ENCODE data around the gene MPPE1. TPM values are rescaled to one million over a fixed set of nuclear protein-coding genes. Genes with fewer than 3 reads are reported as not detected.

Gene MPPE1
- total RNA-seq, 1 donor from 2014 or later = 20.9 TPM

- Histone ChIP-seq H3K36me3 (ENCODE audit: control insufficient read depth in 3 of 3, insufficient read depth in 3 of 3, low read length in 3 of 3) (no peaks in the 10 kb centered on the region), H3K27ac (ENCODE audit: low read depth, low read length) (peak overlapping the region; percentile 94), H3K4me3 (ENCODE audit: low read length in 3 of 3) (peak overlapping the region; percentile 94 to 99 (median 95))
These were observed 58.1 kb downstream of the MPPE1 start for GRCh38 chr18:11849841-11850634.

GRCh38 chr18:11849279-11849678 is 58.8 kb downstream of the MPPE1 start:
- H3K4me3 ChIP-seq (ENCODE audit: low read length in 3 of 3) = peak overlapping the region; percentile 94 to 99 (median 95)
- peak overlapping the region; percentile 94 for H3K27ac ChIP-seq (ENCODE audit: low read depth, low read length)
- no peaks in the 10 kb centered on the region for H3K9me3 ChIP-seq (ENCODE audit: control insufficient read depth in 3 of 3, low read length in 3 of 3)
- H3K4me1 ChIP-seq (ENCODE audit: control insufficient read depth in 3 of 3, insufficient read depth in 3 of 3, low read length in 3 of 3) = peaks cover 17 to 25% (median 18%) of the 10 kb centered on the region in 3 donors
- no peaks in the 10 kb centered on the region for H3K36me3 ChIP-seq (ENCODE audit: control insufficient read depth in 3 of 3, insufficient read depth in 3 of 3, low read length in 3 of 3)
- peak overlapping the region; percentile 86 to 96 (median 94) for H3K9ac ChIP-seq (ENCODE audit: low read depth in 1 of 3, low read length in 3 of 3)
- H3K27me3 ChIP-seq (ENCODE audit: control insufficient read depth in 3 of 3, insufficient read depth in 3 of 3, low read length in 3 of 3) = no peaks in the 10 kb centered on the region

More at GRCh38 chr18:11849841-11850634, 58.1 kb downstream of the MPPE1 start:
- H3K4me1 ChIP-seq (ENCODE audit: control insufficient read depth in 3 of 3, insufficient read depth in 3 of 3, low read length in 3 of 3) = peaks cover 17 to 25% (median 18%) of the 10 kb centered on the region in 3 donors
- H3K9ac ChIP-seq (ENCODE audit: low read depth in 1 of 3, low read length in 3 of 3) = peak overlapping the region; percentile 86 to 96 (median 94)
- no peaks in the 10 kb centered on the region for H3K27me3 ChIP-seq (ENCODE audit: control insufficient read depth in 3 of 3, insufficient read depth in 3 of 3, low read length in 3 of 3)
- no peaks in the 10 kb centered on the region for H3K9me3 ChIP-seq (ENCODE audit: control insufficient read depth in 3 of 3, low read length in 3 of 3)

- Histone ChIP-seq H3K36me3 (ENCODE audit: control insufficient read depth in 3 of 3, insufficient read depth in 3 of 3, low read length in 3 of 3) (no peaks in the 10 kb centered on the region), H3K9ac (ENCODE audit: low read depth in 1 of 3, low read length in 3 of 3) (no peak overlapping the region), H3K27me3 (ENCODE audit: control insufficient read depth in 3 of 3, insufficient read depth in 3 of 3, low read length in 3 of 3) (no peaks in the 10 kb centered on the region), H3K27ac (ENCODE audit: low read depth, low read length) (no peak overlapping the region), H3K9me3 (ENCODE audit: control insufficient read depth in 3 of 3, low read length in 3 of 3) (no peaks in the 10 kb centered on the region), H3K4me1 (ENCODE audit: control insufficient read depth in 3 of 3, insufficient read depth in 3 of 3, low read length in 3 of 3) (peaks cover 8 to 12% (median 11%) of the 10 kb centered on the region in 3 donors), H3K4me3 (ENCODE audit: low read length in 3 of 3) (no peak overlapping the region)
These were observed 60.3 kb downstream of the MPPE1 start for GRCh38 chr18:11847811-11848210.

- H3K27me3 ChIP-seq (ENCODE audit: control insufficient read depth in 3 of 3, insufficient read depth in 3 of 3, low read length in 3 of 3) = no peaks in the 10 kb centered on the region
- H3K9ac ChIP-seq (ENCODE audit: low read depth in 1 of 3, low read length in 3 of 3) = no peak overlapping the region
- H3K27ac ChIP-seq (ENCODE audit: low read depth, low read length) = no peak overlapping the region
- peaks cover 8 to 11% (median 8%) of the 10 kb centered on the region in 3 donors for H3K4me1 ChIP-seq (ENCODE audit: control insufficient read depth in 3 of 3, insufficient read depth in 3 of 3, low read length in 3 of 3)
- H3K36me3 ChIP-seq (ENCODE audit: control insufficient read depth in 3 of 3, insufficient read depth in 3 of 3, low read length in 3 of 3) = no peaks in the 10 kb centered on the region
- H3K9me3 ChIP-seq (ENCODE audit: control insufficient read depth in 3 of 3, low read length in 3 of 3) = no peaks in the 10 kb centered on the region
- H3K4me3 ChIP-seq (ENCODE audit: low read length in 3 of 3) = no peak overlapping the region
These were observed 62.5 kb downstream of the MPPE1 start for GRCh38 chr18:11845654-11846053.

GRCh38 chr18:11844436-11844835 is 63.7 kb downstream of the MPPE1 start:
- no peaks in the 10 kb centered on the region for H3K9me3 ChIP-seq (ENCODE audit: control insufficient read depth in 3 of 3, low read length in 3 of 3)
- H3K4me1 ChIP-seq (ENCODE audit: control insufficient read depth in 3 of 3, insufficient read depth in 3 of 3, low read length in 3 of 3) = peaks cover under 1 to 2% (median 1%) of the 10 kb centered on the region in 3 donors
- H3K27ac ChIP-seq (ENCODE audit: low read depth, low read length) = no peak overlapping the region
- H3K36me3 ChIP-seq (ENCODE audit: control insufficient read depth in 3 of 3, insufficient read depth in 3 of 3, low read length in 3 of 3) = no peaks in the 10 kb centered on the region
- H3K9ac ChIP-seq (ENCODE audit: low read depth in 1 of 3, low read length in 3 of 3) = no peak overlapping the region
- no peak overlapping the region for H3K4me3 ChIP-seq (ENCODE audit: low read length in 3 of 3)
- no peaks in the 10 kb centered on the region for H3K27me3 ChIP-seq (ENCODE audit: control insufficient read depth in 3 of 3, insufficient read depth in 3 of 3, low read length in 3 of 3)

- Histone ChIP-seq H3K9ac (ENCODE audit: low read depth in 1 of 3, low read length in 3 of 3) (no peak overlapping the region), H3K4me1 (ENCODE audit: control insufficient read depth in 3 of 3, insufficient read depth in 3 of 3, low read length in 3 of 3) (no peaks in the 10 kb centered on the region), H3K9me3 (ENCODE audit: control insufficient read depth in 3 of 3, low read length in 3 of 3) (no peaks in the 10 kb centered on the region), H3K27me3 (ENCODE audit: control insufficient read depth in 3 of 3, insufficient read depth in 3 of 3, low read length in 3 of 3) (no peaks in the 10 kb centered on the region), H3K27ac (ENCODE audit: low read depth, low read length) (no peak overlapping the region), H3K36me3 (ENCODE audit: control insufficient read depth in 3 of 3, insufficient read depth in 3 of 3, low read length in 3 of 3) (no peaks in the 10 kb centered on the region), H3K4me3 (ENCODE audit: low read length in 3 of 3) (no peak overlapping the region)
These were observed 65.6 kb downstream of the MPPE1 start for GRCh38 chr18:11842562-11842961.

- H3K27ac ChIP-seq (ENCODE audit: low read depth, low read length) = no peak overlapping the region
- H3K36me3 ChIP-seq (ENCODE audit: control insufficient read depth in 3 of 3, insufficient read depth in 3 of 3, low read length in 3 of 3) = no peaks in the 10 kb centered on the region
- H3K9ac ChIP-seq (ENCODE audit: low read depth in 1 of 3, low read length in 3 of 3) = no peak overlapping the region
- no peaks in the 10 kb centered on the region for H3K4me1 ChIP-seq (ENCODE audit: control insufficient read depth in 3 of 3, insufficient read depth in 3 of 3, low read length in 3 of 3)
- no peaks in the 10 kb centered on the region for H3K27me3 ChIP-seq (ENCODE audit: control insufficient read depth in 3 of 3, insufficient read depth in 3 of 3, low read length in 3 of 3)
- H3K9me3 ChIP-seq (ENCODE audit: control insufficient read depth in 3 of 3, low read length in 3 of 3) = no peaks in the 10 kb centered on the region
- H3K4me3 ChIP-seq (ENCODE audit: low read length in 3 of 3) = no peak overlapping the region
These were observed 67.6 kb downstream of the MPPE1 start for GRCh38 chr18:11840493-11840892.

GRCh38 chr18:11839556-11839955 is 68.6 kb downstream of the MPPE1 start:
- H3K4me1 ChIP-seq (ENCODE audit: control insufficient read depth in 3 of 3, insufficient read depth in 3 of 3, low read length in 3 of 3) = no peaks in the 10 kb centered on the region

GRCh38 chr18:11834772-11835171 is 73.3 kb downstream of the MPPE1 start:
- no peaks in the 10 kb centered on the region for H3K27me3 ChIP-seq (ENCODE audit: control insufficient read depth in 3 of 3, insufficient read depth in 3 of 3, low read length in 3 of 3)
- H3K9ac ChIP-seq (ENCODE audit: low read depth in 1 of 3, low read length in 3 of 3) = no peak overlapping the region

More at GRCh38 chr18:11839556-11839955, 68.6 kb downstream of the MPPE1 start:
- Histone ChIP-seq H3K27me3 (ENCODE audit: control insufficient read depth in 3 of 3, insufficient read depth in 3 of 3, low read length in 3 of 3) (no peaks in the 10 kb centered on the region), H3K27ac (ENCODE audit: low read depth, low read length) (no peak overlapping the region), H3K4me3 (ENCODE audit: low read length in 3 of 3) (no peak overlapping the region), H3K9ac (ENCODE audit: low read depth in 1 of 3, low read length in 3 of 3) (no peak overlapping the region), H3K9me3 (ENCODE audit: control insufficient read depth in 3 of 3, low read length in 3 of 3) (no peaks in the 10 kb centered on the region), H3K36me3 (ENCODE audit: control insufficient read depth in 3 of 3, insufficient read depth in 3 of 3, low read length in 3 of 3) (no peaks in the 10 kb centered on the region)

More at GRCh38 chr18:11834772-11835171, 73.3 kb downstream of the MPPE1 start:
- Histone ChIP-seq H3K9me3 (ENCODE audit: control insufficient read depth in 3 of 3, low read length in 3 of 3) (no peaks in the 10 kb centered on the region), H3K4me3 (ENCODE audit: low read length in 3 of 3) (no peak overlapping the region), H3K36me3 (ENCODE audit: control insufficient read depth in 3 of 3, insufficient read depth in 3 of 3, low read length in 3 of 3) (no peaks in the 10 kb centered on the region), H3K27ac (ENCODE audit: low read depth, low read length) (no peak overlapping the region), H3K4me1 (ENCODE audit: control insufficient read depth in 3 of 3, insufficient read depth in 3 of 3, low read length in 3 of 3) (no peaks in the 10 kb centered on the region)
